Erythroblast (primary cell): Measurements from ENCODE around the gene BEAN1.

Experiments
- DNase-seq, 2 experiments: peaks; one replicate each; lab custom pipeline; 2025; lab: John Stamatoyannopoulos, UW
- GATA1 ChIP-seq: IDR thresholded peaks from 2 replicates; pipeline ENCODE4 v1.6.1; 2011; ENCODE audit warnings: low read depth, mild to moderate bottlenecking, control low read depth, low read length, moderate library complexity
- POLR2A ChIP-seq: IDR thresholded peaks from 2 replicates; pipeline ENCODE4 v1.6.1; 2011; ENCODE audit warnings: mild to moderate bottlenecking, low read length

The BEAN1 gene

DNA sequence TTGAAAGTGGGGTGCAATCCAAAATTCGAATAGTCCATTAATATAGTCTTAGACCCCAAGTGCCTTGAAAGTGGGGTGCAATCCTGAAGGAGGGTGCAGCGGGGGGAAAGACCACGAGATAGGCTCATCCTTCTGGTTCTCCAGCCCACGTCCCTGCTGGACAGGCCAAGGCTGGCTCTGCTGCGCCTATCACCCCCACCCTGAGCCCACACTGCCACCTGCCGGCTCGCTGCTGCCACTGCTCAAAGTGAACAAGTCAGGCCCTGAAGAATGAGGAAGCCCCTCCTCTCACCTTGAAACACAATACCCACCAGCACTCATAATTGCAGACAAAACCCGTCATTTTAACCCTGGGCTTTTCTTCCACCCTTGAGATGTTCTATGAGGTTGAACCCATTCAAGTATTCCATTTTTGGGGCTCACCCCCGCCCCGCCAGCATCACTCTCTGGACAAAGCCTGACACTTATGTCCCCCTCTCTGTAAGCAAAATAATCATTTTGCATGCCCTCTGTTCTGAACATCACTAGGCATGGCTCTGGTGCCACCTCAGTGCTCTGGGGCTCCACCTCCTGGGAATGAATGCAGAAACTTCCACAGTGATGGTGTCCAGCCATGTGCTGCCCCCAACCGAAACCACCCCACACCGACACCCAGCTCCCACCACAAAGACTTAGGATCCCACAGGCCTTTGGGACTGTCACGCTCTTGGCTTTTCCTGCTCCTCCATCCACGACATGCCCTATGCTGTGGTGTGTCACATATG lies 56.8 kb downstream of the BEAN1 start:
- peak; percentile 63 to 77 for DNase-seq
- TF ChIP-seq POLR2A (no peak), GATA1 (no peak)

DNA sequence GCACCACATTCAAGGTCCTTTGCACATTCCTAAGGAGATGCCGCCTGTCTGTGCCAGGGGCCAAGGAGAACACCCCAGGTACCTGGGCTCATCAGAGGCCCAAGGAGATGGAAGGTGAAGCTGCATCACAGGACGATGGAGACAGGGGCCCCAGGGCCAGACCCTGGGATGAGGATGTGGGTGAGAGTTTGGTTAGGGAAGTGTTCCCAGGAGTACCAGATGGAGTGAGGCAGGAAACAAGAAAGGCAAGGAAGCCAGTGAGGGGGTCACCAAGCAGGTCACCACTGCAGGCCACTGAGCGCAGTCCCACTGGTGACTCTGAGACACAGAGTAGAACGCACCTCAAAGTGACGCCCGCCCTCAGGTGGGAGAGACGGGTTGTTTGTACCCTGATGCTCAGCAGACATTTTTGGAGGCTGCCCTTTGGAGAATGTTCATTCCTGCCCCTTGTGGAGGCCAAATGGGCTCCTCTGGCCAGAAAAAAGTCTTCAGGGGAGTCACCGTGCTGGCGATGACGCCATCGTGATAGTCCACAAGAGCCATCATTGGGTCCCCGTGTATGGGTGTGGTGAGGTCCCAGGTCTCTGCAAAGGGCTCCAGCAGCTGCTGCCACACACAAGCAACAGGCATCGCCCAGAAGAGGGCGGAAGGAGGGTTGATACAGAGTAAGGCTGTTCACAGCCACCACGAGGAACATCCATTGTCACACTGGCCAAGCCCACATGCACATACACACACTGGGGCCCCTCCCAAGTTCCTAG lies 57.5 kb downstream of the BEAN1 start:
- TF ChIP-seq POLR2A, result no peak
- no peak for TF ChIP-seq GATA1
- DNase-seq, result no peak

DNA sequence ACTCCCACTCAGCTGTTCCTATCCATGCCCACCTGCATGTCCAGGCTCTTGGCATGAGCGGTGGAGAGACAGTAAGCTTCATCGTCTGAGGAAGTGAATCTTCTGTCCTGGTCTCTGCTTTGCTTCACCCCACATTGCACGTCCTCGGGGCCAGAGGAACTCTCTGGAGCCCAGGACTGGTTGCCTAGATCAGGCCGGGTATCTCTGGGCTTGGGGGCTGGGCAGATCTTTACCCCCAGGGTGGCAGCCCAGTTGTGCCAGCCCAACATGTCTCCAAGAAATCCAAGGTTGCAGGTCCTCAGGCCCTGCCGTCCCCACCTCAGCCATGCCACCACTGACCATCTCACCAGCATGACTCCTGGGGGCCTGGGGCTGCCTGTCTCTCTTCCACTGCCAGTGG lies 58.3 kb downstream of the BEAN1 start:
- DNase-seq, result no peak
- no peak for TF ChIP-seq GATA1
- no peak for TF ChIP-seq POLR2A

DNA sequence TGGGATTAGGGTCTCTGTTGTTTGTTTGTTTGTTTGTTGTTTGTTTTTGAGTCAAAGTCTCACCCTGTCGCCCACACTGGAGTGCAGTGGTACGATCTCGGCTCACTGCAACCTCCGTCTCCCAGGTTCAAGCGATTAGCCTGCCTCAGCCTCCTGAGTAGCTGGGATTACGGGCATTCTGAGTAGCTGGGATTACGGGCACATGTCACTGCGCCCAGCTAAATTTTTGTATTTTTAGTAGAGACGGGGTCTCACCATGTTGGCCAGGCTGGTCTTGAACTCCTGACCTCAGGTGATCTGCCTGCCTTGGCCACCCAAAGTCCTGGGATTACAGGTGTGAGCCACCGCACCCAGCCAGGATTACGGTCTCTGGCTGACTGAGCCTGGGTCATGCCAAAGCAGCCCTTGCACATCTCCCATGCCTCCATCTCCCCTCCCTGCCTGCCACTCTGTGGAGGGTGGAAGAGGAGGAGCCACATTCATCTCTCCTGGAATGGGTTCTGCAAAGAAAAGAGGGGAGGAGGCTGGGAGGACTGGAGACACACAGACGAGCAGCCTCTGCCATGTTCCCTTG lies 59.2 kb downstream of the BEAN1 start:
- TF ChIP-seq GATA1 (no peak), POLR2A (no peak)
- no peak for DNase-seq

DNA sequence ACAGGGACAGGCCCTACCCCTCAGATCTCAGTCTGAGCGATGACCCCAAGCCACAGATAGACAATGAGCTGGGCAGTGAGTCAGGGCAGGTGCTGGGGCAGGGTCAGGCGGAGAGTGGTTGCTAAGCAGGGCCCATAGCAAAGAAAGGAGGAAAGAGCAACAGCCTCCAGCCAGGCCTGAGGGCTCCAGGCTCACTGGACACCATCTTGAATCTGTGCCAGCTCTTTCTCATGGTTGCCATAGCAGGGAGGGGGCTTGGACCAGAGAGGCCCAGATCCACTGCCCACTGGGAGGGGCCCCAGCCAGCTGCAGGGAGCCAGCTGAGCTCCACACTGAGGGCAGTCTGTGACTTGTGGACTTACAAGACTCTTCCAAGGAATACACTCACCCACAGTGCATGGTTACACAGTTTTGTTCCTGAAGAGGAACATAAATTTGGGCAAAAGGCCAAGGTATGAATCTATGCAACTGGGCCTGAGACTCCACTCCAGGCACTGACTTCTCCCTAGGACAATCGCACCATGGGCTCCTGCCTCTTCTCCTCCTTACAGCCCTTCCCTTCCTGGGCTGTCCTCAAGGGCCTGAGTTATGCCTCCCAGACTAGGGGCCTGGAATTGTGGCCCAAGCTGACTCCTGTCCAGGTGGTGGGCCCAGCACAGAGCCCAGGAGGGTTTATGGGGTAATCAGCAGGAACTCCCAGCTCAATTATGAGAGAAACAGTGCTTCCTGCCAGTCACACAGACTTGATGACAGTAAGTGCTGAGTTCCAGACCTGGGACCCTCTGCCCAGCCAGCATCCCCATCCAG lies 59.9 kb downstream of the BEAN1 start:
- DNase-seq, result no peak
- no peak for TF ChIP-seq POLR2A
- TF ChIP-seq GATA1, result no peak

DNA sequence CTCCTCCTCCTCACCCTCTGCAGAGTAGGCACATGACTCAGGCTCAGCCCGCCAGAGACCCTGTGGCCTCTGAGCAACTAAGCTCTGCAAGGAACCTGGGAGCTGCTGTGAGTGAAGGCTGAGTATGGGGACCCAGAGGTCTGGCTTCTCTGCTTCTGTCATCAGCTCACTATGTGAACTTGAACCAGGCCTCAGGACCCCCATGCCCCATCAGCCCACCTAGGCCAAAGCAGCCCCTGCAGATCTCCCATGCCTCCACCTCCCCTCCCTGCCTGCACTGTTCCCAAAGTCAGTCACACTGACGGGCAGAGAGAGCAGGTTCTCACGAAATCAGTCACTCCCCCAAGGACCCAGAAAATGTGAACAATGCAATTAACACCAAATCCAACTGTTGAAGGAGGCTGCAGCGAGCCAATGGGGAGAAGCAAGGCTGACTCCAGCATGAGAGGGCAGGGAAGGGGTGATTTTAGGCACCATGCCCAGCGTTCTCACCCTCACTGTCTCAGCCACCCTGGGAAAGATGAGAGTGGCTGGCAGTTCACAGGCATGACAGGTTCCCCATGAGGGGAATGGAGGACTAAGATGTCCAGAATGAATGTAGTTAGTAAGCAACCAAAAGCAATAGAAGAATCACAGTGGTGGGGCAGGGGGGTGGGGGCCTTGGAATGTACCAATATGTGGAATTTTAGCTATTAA lies 60.6 kb downstream of the BEAN1 start:
- no peak for DNase-seq
- TF ChIP-seq GATA1 (no peak), POLR2A (no peak)

DNA sequence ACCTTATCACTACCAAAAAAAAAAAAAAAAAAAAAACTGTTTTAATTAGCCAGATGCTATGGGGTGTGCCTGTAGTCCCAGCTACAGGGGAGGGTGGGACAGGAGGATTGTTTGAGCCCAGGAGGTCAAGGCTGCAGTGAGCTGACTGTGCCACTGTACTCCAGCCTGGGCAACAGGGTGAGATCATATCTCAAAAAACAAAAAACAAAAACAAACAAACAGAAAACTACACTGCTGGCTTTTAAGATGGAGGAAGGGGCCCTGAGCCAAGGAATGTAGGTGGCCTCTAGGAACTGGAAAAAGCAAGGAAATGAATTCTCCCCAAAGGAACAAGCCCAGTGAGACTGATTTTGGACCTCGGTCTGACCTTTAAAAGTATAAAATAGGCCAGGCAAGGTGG lies 61.4 kb downstream of the BEAN1 start:
- no peak for DNase-seq
- TF ChIP-seq POLR2A (no peak), GATA1 (no peak)

DNA sequence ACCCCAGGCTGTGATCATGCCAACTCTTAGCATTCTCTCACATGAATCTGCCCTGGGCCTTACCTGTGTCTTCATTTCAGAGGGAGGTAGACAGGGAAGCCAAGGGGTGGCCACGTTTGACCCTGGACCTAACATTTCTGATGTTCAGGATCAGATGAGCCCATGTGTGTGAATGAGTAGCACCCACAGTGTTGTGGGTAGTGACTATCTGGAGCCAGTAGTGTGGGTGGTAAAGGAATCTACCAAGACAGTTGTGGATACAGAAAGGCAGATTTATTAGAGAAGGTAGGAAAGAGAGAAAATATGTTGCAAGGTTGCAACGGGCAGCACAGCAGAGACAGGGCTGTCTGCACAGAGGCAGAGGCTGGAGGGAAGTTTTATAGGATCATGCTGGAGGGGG lies 62.3 kb downstream of the BEAN1 start:
- TF ChIP-seq POLR2A (no peak), GATA1 (no peak)
- no peak for DNase-seq

DNA sequence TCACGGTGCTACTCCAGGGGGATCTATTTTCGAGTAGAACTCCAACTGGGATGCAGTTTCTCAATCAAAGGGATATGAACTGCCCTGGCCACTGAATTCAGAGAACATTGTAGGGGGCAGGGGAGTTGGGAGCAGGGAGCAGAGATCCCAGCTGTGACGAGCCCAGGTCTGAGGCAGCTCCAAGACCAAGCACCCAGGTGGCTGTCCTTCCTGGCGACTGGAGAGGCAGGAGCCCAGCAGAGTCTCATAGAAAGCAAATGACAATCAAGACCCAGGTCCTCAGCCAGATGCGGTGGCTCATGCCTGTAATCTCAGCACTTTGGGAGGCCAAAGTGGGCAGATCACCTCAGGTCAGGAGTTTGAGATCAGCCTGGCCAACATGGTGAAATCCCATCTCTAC lies 62.7 kb downstream of the BEAN1 start:
- DNase-seq, result no peak
- TF ChIP-seq POLR2A (no peak), GATA1 (no peak)

DNA sequence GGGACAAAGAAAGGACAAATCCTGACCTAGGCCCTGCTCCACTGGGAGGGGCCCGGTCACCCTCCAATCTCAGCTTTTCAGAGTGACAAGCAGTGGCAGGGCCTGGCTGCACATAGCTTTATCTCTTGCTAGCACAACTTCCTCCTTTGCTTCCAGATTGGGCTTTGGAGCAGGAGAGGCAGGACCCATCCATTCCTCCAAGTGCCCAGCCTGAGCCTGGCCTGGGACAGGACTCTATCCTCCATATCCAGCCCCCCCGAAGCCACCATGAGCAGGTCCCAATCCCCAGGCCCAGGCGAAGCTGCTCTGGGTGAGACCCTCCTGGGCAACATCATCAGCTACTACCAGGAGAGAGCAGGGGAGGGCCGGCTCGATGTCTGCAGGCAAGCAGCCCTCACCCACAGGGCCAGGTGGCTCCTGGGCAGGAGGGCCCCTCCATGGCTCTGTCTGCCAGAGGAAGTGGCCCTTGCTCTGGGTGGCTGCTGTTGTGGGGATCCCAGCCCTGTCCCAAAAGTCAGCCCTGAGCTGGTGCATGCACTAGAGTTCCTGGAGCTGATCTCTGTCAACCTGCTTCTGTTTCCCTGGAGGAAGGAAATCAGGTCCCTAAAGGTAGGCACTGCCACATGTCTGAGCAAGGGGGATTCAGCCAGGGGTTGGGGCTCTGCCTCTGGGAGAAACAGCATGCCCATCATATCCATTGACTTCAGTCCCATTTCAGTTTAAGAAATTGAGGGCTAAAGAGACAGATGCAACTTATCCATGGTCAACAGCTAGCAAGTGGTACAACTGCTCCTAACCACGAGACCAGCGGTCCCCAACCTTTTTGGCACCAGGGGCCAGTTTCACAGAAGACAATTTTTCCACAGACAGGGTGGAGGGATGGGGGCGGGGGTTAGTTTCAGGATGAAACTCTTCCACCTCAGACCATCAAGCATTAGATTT lies 64.0 kb downstream of the BEAN1 start:
- no peak for TF ChIP-seq GATA1
- TF ChIP-seq POLR2A, result no peak
- no peak for DNase-seq

DNA sequence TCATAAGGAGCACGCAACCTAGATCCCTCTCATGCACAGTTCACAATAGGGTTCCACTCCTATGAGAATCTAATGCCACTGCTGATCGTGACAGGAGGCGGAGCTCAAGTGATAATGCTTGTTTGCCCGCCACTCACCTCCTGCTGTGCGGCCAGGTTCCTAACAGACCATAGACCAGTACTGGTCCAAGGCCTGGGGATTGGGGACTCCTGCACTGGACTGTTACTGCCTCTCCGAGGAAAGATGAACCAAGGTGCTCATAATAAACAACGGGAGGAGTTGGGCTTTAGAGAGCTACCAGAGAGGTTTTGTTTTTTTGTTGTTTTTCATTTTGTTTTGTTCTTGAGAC lies 64.6 kb downstream of the BEAN1 start:
- DNase-seq, result no peak
- TF ChIP-seq POLR2A, result no peak
- no peak for TF ChIP-seq GATA1
